HG03457 (cell line): ENCODE measurements around the gene RBM12.
A peak's percentile ranks its signal among the peaks of the same experiment; 100 is the strongest.
"Not testable (repeated sequence)": the region's sequence is repeated elsewhere in the genome, so short reads cannot be mapped to it uniquely, and the experiment has no call there.

Experiments used
- ATAC-seq: cut with Tn5 transposase; IDR thresholded peaks from one replicate; pipeline ENCODE4 v1.9.1; 2021; ENCODE audit warnings: moderate number of reproducible peaks; ENCODE audit not compliant: unreplicated experiment

The RBM12 gene

GRCh38 chr20:35664466-35665206, at the start of gene RBM12, which contains the start of gene CPNE1:
TSS of gene RBM12 (minus strand) at chr20:35664900. CDS start at chr20:35655322, 9,578 bp downstream.
TSS of gene CPNE1 (minus strand) at chr20:35664900. CDS start at chr20:35632923, 31,977 bp downstream.
- peak; percentile 46 for ATAC-seq

GRCh38 chr20:35714127-35714526, 49.4 kb upstream of the RBM12 start:
- no peak for ATAC-seq

- ATAC-seq: not testable (repeated sequence)
These were observed 48.4 kb upstream of the RBM12 start for GRCh38 chr20:35713120-35713519.

GRCh38 chr20:35711588-35712209, 47.0 kb upstream of the RBM12 start:
- ATAC-seq: no peak

GRCh38 chr20:35710884-35711587, 46.3 kb upstream of the RBM12 start:
- no peak for ATAC-seq

GRCh38 chr20:35710039-35710438, 45.3 kb upstream of the RBM12 start:
- no peak for ATAC-seq

GRCh38 chr20:35709259-35709658, 44.6 kb upstream of the RBM12 start:
- ATAC-seq: no peak

GRCh38 chr20:35708502-35708901, 43.8 kb upstream of the RBM12 start:
- ATAC-seq: no peak

- not testable (repeated sequence) for ATAC-seq
These were observed 42.2 kb upstream of the RBM12 start for GRCh38 chr20:35706591-35707529.

GRCh38 chr20:35705894-35706293, 41.2 kb upstream of the RBM12 start:
- ATAC-seq: not testable (repeated sequence)

GRCh38 chr20:35704514-35705261, 40.0 kb upstream of the RBM12 start:
- no peak for ATAC-seq

GRCh38 chr20:35702824-35703695, 38.4 kb upstream of the RBM12 start:
- ATAC-seq: no peak

GRCh38 chr20:35702051-35702823, 37.5 kb upstream of the RBM12 start:
- no peak for ATAC-seq

GRCh38 chr20:35700625-35701148, 36.0 kb upstream of the RBM12 start:
- ATAC-seq: no peak

- ATAC-seq: no peak
These were observed 35.4 kb upstream of the RBM12 start for GRCh38 chr20:35699957-35700624.

- ATAC-seq: no peak
These were observed 34.6 kb upstream of the RBM12 start, which contains the start of the genes NFS1 and ROMO1 for GRCh38 chr20:35699127-35699956. TSS of gene NFS1 (minus strand) at chr20:35699352. CDS start at chr20:35699288, 64 bp downstream. TSS of gene ROMO1 (plus strand) at chr20:35699405. CDS start at chr20:35699633, 228 bp downstream.
